Measurements from ENCODE around the gene SPRTN.

The SPRTN gene

GRCh38 chr1:231382426-231382825, 44.3 kb downstream of the SPRTN start:
- no peak for DNase-seq

GRCh38 chr1:231383159-231383860, 45.2 kb downstream of the SPRTN start:
- no peak for DNase-seq

- no peak for DNase-seq
Observed at GRCh38 chr1:231384696-231385415, 46.8 kb downstream of the SPRTN start.

- DNase-seq: no peak
Observed at GRCh38 chr1:231385416-231385748, 47.3 kb downstream of the SPRTN start.

GRCh38 chr1:231386466-231386865, 48.4 kb downstream of the SPRTN start:
- no peak for DNase-seq

GRCh38 chr1:231387770-231388669, 49.9 kb downstream of the SPRTN start:
- DNase-seq: no peak

GRCh38 chr1:231390071-231390470, 52.0 kb downstream of the SPRTN start:
- no peak for DNase-seq

- no peak for DNase-seq
Observed at GRCh38 chr1:231392389-231393131, 54.5 kb downstream of the SPRTN start.

GRCh38 chr1:231393668-231394067, 55.6 kb downstream of the SPRTN start:
- no peak for DNase-seq

GRCh38 chr1:231395076-231395997, 57.2 kb downstream of the SPRTN start:
- no peak for DNase-seq

- DNase-seq: no peak
Observed at GRCh38 chr1:231395998-231396390, 57.9 kb downstream of the SPRTN start.

- DNase-seq: no peak
Observed at GRCh38 chr1:231396643-231397042, 58.5 kb downstream of the SPRTN start.

GRCh38 chr1:231397886-231398671, 60.0 kb downstream of the SPRTN start:
- DNase-seq: no peak

- no peak for DNase-seq
Observed at GRCh38 chr1:231401478-231401877, 63.4 kb downstream of the SPRTN start.

GRCh38 chr1:231404318-231404717, 66.2 kb downstream of the SPRTN start:
- no peak for DNase-seq

Measured in cortex of kidney (tissue), 1 donor.